Measurements from ENCODE around the gene NRP1. TPM values are rescaled to one million over a fixed set of nuclear protein-coding genes. Genes with fewer than 3 reads are reported as not detected.

The NRP1 gene
- total RNA-seq, 1 experiment from 2014 or later: 3.0 TPM

DNA sequence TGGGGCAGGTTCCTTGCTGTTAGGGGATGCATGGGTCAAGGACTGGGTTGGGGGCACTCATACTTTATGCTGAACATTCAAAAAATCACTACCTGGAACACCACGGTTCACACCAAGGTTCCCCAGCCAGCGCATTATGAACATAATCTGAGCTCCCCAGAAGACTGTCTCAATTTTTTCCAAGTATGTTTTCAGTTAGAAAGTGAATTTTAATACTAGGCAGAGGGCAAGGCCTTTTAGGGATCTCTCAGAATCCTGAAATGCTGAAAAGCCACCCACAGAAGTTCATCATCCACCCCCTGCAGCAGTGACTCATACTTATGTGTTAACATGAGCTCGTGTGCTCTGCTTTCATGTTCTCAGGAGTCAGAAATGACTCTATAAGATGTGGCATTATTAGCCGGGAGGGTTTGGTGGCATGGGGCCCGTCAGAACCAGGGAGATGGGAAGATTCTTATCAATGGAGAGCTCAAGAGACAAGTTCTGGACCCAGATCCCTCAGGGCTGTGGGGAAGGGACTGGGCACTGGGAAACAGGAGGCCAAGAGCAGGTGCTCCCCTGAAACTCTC, 191.2 kb downstream of the NRP1 start (continued):
- TF ChIP-seq, protein P1, sequence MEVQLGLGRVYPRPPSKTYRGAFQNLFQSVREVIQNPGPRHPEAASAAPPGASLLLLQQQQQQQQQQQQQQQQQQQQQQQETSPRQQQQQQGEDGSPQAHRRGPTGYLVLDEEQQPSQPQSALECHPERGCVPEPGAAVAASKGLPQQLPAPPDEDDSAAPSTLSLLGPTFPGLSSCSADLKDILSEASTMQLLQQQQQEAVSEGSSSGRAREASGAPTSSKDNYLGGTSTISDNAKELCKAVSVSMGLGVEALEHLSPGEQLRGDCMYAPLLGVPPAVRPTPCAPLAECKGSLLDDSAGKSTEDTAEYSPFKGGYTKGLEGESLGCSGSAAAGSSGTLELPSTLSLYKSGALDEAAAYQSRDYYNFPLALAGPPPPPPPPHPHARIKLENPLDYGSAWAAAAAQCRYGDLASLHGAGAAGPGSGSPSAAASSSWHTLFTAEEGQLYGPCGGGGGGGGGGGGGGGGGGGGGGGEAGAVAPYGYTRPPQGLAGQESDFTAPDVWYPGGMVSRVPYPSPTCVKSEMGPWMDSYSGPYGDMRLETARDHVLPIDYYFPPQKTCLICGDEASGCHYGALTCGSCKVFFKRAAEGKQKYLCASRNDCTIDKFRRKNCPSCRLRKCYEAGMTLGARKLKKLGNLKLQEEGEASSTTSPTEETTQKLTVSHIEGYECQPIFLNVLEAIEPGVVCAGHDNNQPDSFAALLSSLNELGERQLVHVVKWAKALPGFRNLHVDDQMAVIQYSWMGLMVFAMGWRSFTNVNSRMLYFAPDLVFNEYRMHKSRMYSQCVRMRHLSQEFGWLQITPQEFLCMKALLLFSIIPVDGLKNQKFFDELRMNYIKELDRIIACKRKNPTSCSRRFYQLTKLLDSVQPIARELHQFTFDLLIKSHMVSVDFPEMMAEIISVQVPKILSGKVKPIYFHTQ (CRISPR knock-in tag; IDR thresholded peaks at IDR 0.05): no peak
- TF ChIP-seq, protein P2, sequence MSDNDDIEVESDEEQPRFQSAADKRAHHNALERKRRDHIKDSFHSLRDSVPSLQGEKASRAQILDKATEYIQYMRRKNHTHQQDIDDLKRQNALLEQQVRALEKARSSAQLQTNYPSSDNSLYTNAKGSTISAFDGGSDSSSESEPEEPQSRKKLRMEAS (CRISPR knock-in tag; IDR thresholded peaks at IDR 0.05): no peak

DNA sequence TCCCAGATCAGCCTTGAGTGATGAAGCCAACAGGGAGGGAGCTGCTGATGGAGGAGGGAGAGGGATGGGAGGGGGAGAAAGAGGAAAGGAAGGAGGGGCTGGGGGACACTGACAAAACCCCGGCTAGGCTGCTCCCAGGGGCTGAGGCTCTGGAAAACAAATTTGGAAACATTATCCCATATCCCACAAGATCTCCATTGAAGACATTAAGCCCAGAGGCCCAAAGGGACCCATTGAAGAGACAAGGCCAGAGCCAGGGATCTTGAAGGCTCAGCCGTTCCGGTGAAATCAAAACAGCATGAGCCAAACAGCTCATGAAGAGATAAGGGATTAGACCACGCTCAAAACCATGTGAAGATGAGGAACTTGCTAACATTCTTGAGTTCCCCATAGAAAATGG, 192.2 kb downstream of the NRP1 start:
- Mint-ChIP-seq H3K4me3 (no peak overlapping the region), H3K9me3 (peaks cover 9% of the 10 kb centered on the region; the same call in 1 of the 2 replicates), H3K27me3 (ENCODE audit: low read depth) (no peaks in the 10 kb centered on the region), H3K27ac (no peak overlapping the region), H3K36me3 (no peaks in the 10 kb centered on the region), H3K4me1 (0 out of 2 replicates have a peak, but pooled peaks cover 2% of the 10 kb centered on the region)
- TF ChIP-seq FOXJ3 (CRISPR knock-in tag; IDR thresholded peaks at IDR 0.05; ENCODE audit: borderline replicate concordance) (no peak), ETV6 (CRISPR knock-in tag; IDR thresholded peaks at IDR 0.05) (no peak), IRF2 (CRISPR knock-in tag; IDR thresholded peaks at IDR 0.05; ENCODE audit: borderline replicate concordance, low read depth) (no peak), GRHL2 (CRISPR knock-in tag; IDR thresholded peaks at IDR 0.05; ENCODE audit: insufficient replicate concordance, severe bottlenecking) (no peak), NFE2L1 (CRISPR knock-in tag; IDR thresholded peaks at IDR 0.05) (no peak), NFYB (CRISPR knock-in tag; conservative IDR thresholded peaks at IDR 0.05; ENCODE audit: low read depth) (no peak)
- TF ChIP-seq, protein P3, sequence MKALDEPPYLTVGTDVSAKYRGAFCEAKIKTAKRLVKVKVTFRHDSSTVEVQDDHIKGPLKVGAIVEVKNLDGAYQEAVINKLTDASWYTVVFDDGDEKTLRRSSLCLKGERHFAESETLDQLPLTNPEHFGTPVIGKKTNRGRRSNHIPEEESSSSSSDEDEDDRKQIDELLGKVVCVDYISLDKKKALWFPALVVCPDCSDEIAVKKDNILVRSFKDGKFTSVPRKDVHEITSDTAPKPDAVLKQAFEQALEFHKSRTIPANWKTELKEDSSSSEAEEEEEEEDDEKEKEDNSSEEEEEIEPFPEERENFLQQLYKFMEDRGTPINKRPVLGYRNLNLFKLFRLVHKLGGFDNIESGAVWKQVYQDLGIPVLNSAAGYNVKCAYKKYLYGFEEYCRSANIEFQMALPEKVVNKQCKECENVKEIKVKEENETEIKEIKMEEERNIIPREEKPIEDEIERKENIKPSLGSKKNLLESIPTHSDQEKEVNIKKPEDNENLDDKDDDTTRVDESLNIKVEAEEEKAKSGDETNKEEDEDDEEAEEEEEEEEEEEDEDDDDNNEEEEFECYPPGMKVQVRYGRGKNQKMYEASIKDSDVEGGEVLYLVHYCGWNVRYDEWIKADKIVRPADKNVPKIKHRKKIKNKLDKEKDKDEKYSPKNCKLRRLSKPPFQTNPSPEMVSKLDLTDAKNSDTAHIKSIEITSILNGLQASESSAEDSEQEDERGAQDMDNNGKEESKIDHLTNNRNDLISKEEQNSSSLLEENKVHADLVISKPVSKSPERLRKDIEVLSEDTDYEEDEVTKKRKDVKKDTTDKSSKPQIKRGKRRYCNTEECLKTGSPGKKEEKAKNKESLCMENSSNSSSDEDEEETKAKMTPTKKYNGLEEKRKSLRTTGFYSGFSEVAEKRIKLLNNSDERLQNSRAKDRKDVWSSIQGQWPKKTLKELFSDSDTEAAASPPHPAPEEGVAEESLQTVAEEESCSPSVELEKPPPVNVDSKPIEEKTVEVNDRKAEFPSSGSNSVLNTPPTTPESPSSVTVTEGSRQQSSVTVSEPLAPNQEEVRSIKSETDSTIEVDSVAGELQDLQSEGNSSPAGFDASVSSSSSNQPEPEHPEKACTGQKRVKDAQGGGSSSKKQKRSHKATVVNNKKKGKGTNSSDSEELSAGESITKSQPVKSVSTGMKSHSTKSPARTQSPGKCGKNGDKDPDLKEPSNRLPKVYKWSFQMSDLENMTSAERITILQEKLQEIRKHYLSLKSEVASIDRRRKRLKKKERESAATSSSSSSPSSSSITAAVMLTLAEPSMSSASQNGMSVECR (CRISPR knock-in tag; IDR thresholded peaks at IDR 0.05; ENCODE audit: borderline replicate concordance): no peak
- TF ChIP-seq, protein P1 (CRISPR knock-in tag; IDR thresholded peaks at IDR 0.05): no peak
- TF ChIP-seq, protein P2 (CRISPR knock-in tag; IDR thresholded peaks at IDR 0.05): no peak
- TF ChIP-seq, protein P4, sequence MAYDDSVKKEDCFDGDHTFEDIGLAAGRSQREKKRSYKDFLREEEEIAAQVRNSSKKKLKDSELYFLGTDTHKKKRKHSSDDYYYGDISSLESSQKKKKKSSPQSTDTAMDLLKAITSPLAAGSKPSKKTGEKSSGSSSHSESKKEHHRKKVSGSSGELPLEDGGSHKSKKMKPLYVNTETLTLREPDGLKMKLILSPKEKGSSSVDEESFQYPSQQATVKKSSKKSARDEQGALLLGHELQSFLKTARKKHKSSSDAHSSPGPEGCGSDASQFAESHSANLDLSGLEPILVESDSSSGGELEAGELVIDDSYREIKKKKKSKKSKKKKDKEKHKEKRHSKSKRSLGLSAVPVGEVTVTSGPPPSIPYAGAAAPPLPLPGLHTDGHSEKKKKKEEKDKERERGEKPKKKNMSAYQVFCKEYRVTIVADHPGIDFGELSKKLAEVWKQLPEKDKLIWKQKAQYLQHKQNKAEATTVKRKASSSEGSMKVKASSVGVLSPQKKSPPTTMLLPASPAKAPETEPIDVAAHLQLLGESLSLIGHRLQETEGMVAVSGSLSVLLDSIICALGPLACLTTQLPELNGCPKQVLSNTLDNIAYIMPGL (CRISPR knock-in tag; IDR thresholded peaks at IDR 0.05): no peak
- TF ChIP-seq, protein P5, sequence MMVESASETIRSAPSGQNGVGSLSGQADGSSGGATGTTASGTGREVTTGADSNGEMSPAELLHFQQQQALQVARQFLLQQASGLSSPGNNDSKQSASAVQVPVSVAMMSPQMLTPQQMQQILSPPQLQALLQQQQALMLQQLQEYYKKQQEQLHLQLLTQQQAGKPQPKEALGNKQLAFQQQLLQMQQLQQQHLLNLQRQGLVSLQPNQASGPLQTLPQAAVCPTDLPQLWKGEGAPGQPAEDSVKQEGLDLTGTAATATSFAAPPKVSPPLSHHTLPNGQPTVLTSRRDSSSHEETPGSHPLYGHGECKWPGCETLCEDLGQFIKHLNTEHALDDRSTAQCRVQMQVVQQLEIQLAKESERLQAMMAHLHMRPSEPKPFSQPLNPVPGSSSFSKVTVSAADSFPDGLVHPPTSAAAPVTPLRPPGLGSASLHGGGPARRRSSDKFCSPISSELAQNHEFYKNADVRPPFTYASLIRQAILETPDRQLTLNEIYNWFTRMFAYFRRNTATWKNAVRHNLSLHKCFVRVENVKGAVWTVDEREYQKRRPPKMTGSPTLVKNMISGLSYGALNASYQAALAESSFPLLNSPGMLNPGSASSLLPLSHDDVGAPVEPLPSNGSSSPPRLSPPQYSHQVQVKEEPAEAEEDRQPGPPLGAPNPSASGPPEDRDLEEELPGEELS (CRISPR knock-in tag; IDR thresholded peaks at IDR 0.05): no peak
- DNase-seq (ENCODE audit: low spot score) (no peak), ATAC-seq (no peak)
- POLR2A ChIA-PET: no interaction called here
- CTCF ChIA-PET: no interaction called here

Measured in WTC11 (cell line).